Esophagus (tissue), 2 donors: Measurements from ENCODE around the gene AAR2. TPM values are rescaled to one million over a fixed set of nuclear protein-coding genes. Genes with fewer than 3 reads are reported as not detected.

ENCODE experiments used
- H3K27ac ChIP-seq, 2 donors: one replicate each; pipeline ENCODE4 v1.5.1; 2013; ENCODE audit warnings: low read depth in 2 of 2, mild to moderate bottlenecking in 2 of 2, inconsistent platforms in 1 of 2, low read length in 1 of 2, moderate library complexity in 1 of 2
- H3K27me3 ChIP-seq, 2 donors: one replicate each; pipeline ENCODE4 v1.6.1; 2013; ENCODE audit warnings: low read length in 2 of 2, control low read depth in 1 of 2, mild to moderate bottlenecking in 1 of 2; ENCODE audit not compliant: insufficient read depth in 2 of 2, control insufficient read depth in 1 of 2
- H3K36me3 ChIP-seq, 2 donors: one replicate each; pipeline ENCODE4 v1.6.1; 2013; ENCODE audit warnings: low read length in 1 of 2; ENCODE audit not compliant: control insufficient read depth in 2 of 2, insufficient read depth in 2 of 2
- H3K4me1 ChIP-seq, 2 donors: one replicate each; pipeline ENCODE4 v1.6.1; 2013; ENCODE audit warnings: low read length in 1 of 2; ENCODE audit not compliant: control insufficient read depth in 2 of 2, insufficient read depth in 2 of 2
- H3K4me3 ChIP-seq, 2 donors: one replicate each; pipeline ENCODE4 v1.5.1; 2013; ENCODE audit warnings: low read length in 2 of 2, mild to moderate bottlenecking in 2 of 2, low read depth in 1 of 2, moderate library complexity in 1 of 2
- H3K9me3 ChIP-seq, 2 donors: one replicate each; pipeline ENCODE4 v1.6.1; 2013; ENCODE audit warnings: mild to moderate bottlenecking in 2 of 2, low read depth in 1 of 2, low read length in 1 of 2, moderate library complexity in 1 of 2; ENCODE audit not compliant: control insufficient read depth in 2 of 2, insufficient read depth in 1 of 2
- WGBS, 2 donors: extraction: QIAGEN DNeasy Blood & Tissue Kit; methylation state at CpG; one replicate each; pipeline ENCODE4 v1.1.7; 2013; 5-methylcytosine and 5-hydroxymethylcytosine counted together
- polyA plus RNA-seq, 2 donors: library from polyadenylated mRNA; stranded (reverse); fragments of 200-250 nt; gene quantifications; one replicate each; pipeline ENCODE4 v1.2.3, GENCODE V29; 2013
- donor health status: healthy with polysubstance abuse.
- donor health status: Bipolar disorder and iron deficiency.

The AAR2 gene
- polyA plus RNA-seq, 2 donors: 8.4 to 16.5 TPM

- no peak overlapping the region for H3K27ac ChIP-seq
- H3K9me3 ChIP-seq: no peaks in the 10 kb centered on the region
- 80 to 83% methylated on average over 7 of the region's 7 CpGs for WGBS, 2 donors
- no peak overlapping the region for H3K4me3 ChIP-seq
- H3K27me3 ChIP-seq: no peaks in the 10 kb centered on the region
- H3K36me3 ChIP-seq: peaks cover 0 to 53% of the 10 kb centered on the region in 2 donors
- no peaks in the 10 kb centered on the region for H3K4me1 ChIP-seq
Measured at GRCh38 chr20:36216314-36217025, 19.8 kb upstream of the AAR2 start.

- Histone ChIP-seq H3K4me3 (no peak overlapping the region), H3K36me3 (peaks cover 0 to 50% of the 10 kb centered on the region in 2 donors), H3K27me3 (no peaks in the 10 kb centered on the region), H3K27ac (no peak overlapping the region), H3K9me3 (no peaks in the 10 kb centered on the region), H3K4me1 (no peaks in the 10 kb centered on the region)
- 58 to 73% methylated on average over 4 of the region's 4 CpGs for WGBS, 2 donors
Measured at GRCh38 chr20:36217226-36217625, 19.1 kb upstream of the AAR2 start.

- Histone ChIP-seq H3K27me3 (no peaks in the 10 kb centered on the region), H3K9me3 (no peaks in the 10 kb centered on the region), H3K4me3 (no peak overlapping the region), H3K36me3 (peaks cover 0 to 44% of the 10 kb centered on the region in 2 donors), H3K27ac (no peak overlapping the region), H3K4me1 (no peaks in the 10 kb centered on the region)
- 76 to 80% methylated on average over 16 of the region's 16 CpGs for WGBS, 2 donors
Measured at GRCh38 chr20:36218380-36219064, 17.8 kb upstream of the AAR2 start.

GRCh38 chr20:36219671-36220220 is 16.5 kb upstream of the AAR2 start:
- 92 to 94% methylated on average over 17 of the region's 17 CpGs for WGBS, 2 donors
- Histone ChIP-seq H3K27me3 (no peaks in the 10 kb centered on the region), H3K36me3 (peaks cover 0 to 37% of the 10 kb centered on the region in 2 donors), H3K27ac (no peak overlapping the region), H3K9me3 (no peaks in the 10 kb centered on the region), H3K4me3 (no peak overlapping the region), H3K4me1 (no peaks in the 10 kb centered on the region)

- Histone ChIP-seq H3K4me1 (no peaks in the 10 kb centered on the region), H3K27me3 (no peaks in the 10 kb centered on the region), H3K4me3 (no peak overlapping the region), H3K9me3 (no peaks in the 10 kb centered on the region), H3K36me3 (peaks cover 0 to 13% of the 10 kb centered on the region in 2 donors), H3K27ac (no peak overlapping the region)
- 89 to 90% methylated on average over 7 of the region's 7 CpGs for WGBS, 2 donors
Measured at GRCh38 chr20:36225666-36226065, 10.6 kb upstream of the AAR2 start.

GRCh38 chr20:36228770-36229169 is 7.5 kb upstream of the AAR2 start:
- Histone ChIP-seq H3K27ac (no peak overlapping the region), H3K4me3 (no peak overlapping the region), H3K4me1 (no peaks in the 10 kb centered on the region), H3K27me3 (no peaks in the 10 kb centered on the region), H3K9me3 (no peaks in the 10 kb centered on the region), H3K36me3 (peaks cover 0 to 8% of the 10 kb centered on the region in 2 donors)
- 75 to 76% methylated on average over 6 of the region's 6 CpGs for WGBS, 2 donors

GRCh38 chr20:36230019-36230418 is 6.3 kb upstream of the AAR2 start:
- Histone ChIP-seq H3K4me1 (no peaks in the 10 kb centered on the region), H3K27ac (no peak overlapping the region), H3K9me3 (no peaks in the 10 kb centered on the region), H3K36me3 (peaks cover 0 to 8% of the 10 kb centered on the region in 2 donors), H3K27me3 (no peaks in the 10 kb centered on the region), H3K4me3 (no peak overlapping the region)
- WGBS, 2 donors: 64 to 65% methylated on average over 3 of the region's 3 CpGs

GRCh38 chr20:36231331-36231730 is 4.9 kb upstream of the AAR2 start:
- 91 to 94% methylated on average over 7 of the region's 7 CpGs for WGBS, 2 donors
- H3K4me1 ChIP-seq: peaks cover 0 to 2% of the 10 kb centered on the region in 2 donors
- peaks cover 0 to 5% of the 10 kb centered on the region in 2 donors for H3K36me3 ChIP-seq
- no peaks in the 10 kb centered on the region for H3K27me3 ChIP-seq
- H3K4me3 ChIP-seq: no peak overlapping the region
- no peaks in the 10 kb centered on the region for H3K9me3 ChIP-seq
- H3K27ac ChIP-seq: no peak overlapping the region

- no peaks in the 10 kb centered on the region for H3K27me3 ChIP-seq
- H3K27ac ChIP-seq: no peak overlapping the region
- H3K9me3 ChIP-seq: no peaks in the 10 kb centered on the region
- peaks cover 0 to 3% of the 10 kb centered on the region in 2 donors for H3K36me3 ChIP-seq
- peaks cover 2 to 4% of the 10 kb centered on the region in 2 donors for H3K4me1 ChIP-seq
- H3K4me3 ChIP-seq: no peak overlapping the region
- whole genome bisulfite sequencing, 2 donors: 73 to 79% methylated on average over 4 of the region's 4 CpGs
Measured at GRCh38 chr20:36234771-36235320, 1.4 kb upstream of the AAR2 start.
